Raji (cell line): ENCODE measurements around the gene ZBTB46.

Experiments used
- POLR2A ChIP-seq: IDR thresholded peaks from 2 replicates; pipeline ENCODE4 v1.6.1; 2011; ENCODE audit warnings: low read depth, low read length, control low read depth; ENCODE audit not compliant: insufficient read depth

Gene ZBTB46

GRCh38 chr20:63831646-63831992 lies 555 bp upstream of the ZBTB46 start:
- TF ChIP-seq POLR2A = no peak

DNA sequence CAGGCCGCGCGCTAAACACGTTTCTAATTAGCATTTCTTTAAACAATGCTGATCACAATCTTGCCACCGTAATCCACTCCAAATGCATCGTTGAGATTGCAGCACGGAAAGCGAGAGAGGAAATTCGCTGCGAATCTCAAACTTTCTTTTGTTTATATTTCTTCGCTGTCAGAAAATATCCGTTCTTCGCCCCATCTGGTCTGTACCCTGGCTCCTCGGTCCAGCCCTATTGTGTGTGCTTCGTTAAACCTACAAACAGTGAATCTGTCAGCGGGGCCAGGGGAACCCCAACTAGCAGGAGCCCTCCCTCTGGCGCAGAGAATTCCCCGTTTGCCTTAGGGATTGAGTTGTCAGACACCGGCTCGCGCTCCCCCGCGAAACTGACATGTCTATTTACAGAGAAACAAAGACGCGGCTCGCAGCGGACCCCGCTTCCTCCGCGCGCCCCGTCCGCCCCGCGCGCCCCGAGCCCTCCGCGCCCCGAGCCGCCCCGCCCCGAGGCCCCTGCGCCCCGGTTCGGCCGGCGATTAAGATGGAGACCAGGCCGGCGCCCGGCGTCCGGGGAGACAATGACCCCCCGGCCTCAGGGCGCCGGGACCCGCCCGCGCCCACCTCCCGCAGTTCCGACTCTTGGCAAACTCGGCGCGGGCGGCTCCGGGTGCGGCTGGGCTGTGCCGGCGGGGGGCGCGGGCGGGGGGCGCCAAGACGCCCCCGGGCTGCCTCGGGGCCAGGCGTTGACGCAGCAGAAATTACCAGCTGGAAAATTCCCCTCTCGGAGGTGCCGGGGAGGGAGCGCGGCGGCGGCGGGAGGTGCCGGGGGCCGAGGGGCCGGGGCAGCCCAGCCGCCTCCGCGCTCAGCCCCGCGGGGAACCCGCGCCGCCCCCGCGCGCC lies 874 bp downstream of the ZBTB46 start:
- TF ChIP-seq POLR2A = no peak

GRCh38 chr20:63829603-63829944 lies 1.5 kb downstream of the ZBTB46 start:
- TF ChIP-seq POLR2A = no peak

GRCh38 chr20:63828951-63829350 lies 2.1 kb downstream of the ZBTB46 start:
- no peak for TF ChIP-seq POLR2A

GRCh38 chr20:63828545-63828944 lies 2.5 kb downstream of the ZBTB46 start:
- TF ChIP-seq POLR2A = no peak

GRCh38 chr20:63828124-63828523 lies 2.9 kb downstream of the ZBTB46 start:
- no peak for TF ChIP-seq POLR2A

DNA sequence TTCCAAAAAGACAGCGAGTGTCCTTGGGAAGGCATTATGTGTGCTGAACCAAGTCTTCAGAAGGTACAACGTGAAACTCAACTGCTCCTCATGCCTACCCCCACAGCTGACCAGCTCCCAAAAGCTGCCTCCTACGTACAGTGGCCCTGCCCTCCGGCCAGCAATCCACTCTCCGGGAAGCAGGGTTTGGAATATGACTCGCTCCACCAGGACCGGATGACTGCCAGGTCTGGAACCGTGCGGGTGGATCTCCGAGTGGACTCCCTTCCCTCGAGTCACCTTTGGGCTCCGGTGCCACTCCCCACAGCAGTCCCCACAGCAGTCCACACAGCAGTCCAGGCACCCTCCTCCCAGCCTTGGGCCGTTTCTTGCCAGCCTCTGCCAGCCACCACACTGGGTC lies 4.3 kb downstream of the ZBTB46 start:
- TF ChIP-seq POLR2A = no peak

DNA sequence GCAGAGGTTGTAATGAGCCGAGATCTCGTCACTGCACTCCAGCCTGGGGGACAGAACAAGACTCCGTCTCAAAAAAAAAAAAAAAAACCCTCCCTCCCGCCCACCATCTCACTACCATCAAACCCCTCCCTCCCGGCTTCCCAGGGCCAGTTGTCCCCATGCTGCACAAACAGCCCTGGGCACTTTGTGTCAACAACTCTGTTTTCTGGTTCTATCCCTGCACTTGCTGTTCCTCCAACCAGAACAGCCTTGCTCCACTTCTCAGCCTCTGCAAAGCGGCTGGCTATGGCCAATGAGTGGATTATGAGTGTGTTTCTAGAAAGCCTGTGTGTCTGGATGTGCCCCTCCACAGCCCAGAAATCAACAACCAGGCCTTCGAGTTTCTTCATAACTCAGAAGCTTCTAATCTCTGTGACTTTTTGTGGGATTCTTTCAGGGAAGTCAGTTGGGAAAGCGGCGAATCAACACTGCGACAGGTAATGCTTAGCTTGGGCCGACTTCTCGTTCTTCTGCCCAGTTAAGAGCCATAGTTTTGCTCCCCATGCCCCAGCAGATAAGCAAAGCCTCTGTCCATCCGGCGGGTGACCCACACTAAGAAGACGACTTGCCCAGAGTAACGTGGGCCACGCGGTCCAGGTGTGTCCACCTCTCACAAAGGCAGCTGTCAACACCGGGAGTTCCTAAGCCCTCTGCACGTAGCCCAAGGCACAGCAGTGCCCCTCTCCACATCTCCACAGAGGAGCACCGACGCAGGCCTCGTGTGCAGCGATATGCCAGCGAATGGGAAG lies 5.5 kb downstream of the ZBTB46 start:
- TF ChIP-seq POLR2A = no peak

GRCh38 chr20:63823691-63824311 lies 7.3 kb downstream of the ZBTB46 start:
- no peak for TF ChIP-seq POLR2A

GRCh38 chr20:63822276-63822696 lies 8.8 kb downstream of the ZBTB46 start:
- no peak for TF ChIP-seq POLR2A

GRCh38 chr20:63821811-63822210 lies 9.3 kb downstream of the ZBTB46 start:
- no peak for TF ChIP-seq POLR2A

DNA sequence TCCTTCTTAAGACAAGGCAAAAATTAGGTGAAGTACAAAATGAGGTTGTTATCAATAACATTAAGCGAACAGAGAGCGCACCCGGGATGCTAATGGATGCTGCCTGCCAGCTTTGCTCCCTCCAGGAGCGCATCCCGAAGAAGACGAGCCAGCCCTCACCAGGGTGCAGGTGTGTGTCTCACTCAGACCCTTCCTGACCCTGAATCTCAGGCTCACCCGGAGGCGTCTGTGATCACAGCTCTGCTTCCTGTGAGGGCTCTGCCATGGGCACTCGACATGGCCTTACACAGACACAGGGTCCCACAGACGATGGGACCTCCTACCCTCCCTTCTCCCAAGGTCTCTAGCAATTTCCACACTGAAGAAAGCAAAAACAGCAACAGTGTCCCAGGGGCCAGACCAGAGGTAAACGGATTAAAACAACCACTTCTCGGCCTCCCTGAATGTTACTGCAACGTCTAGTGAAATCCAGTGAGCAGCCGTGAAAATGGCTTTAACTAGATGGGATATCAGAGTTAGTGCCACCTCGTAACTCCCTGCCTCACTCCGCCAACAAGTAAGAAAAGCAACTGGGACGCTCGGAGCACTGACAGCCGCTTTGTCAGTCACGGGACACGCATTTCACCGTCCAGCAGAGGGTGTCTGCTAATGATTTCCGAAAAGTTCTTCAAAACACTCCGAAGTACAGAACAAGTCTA lies 11.7 kb downstream of the ZBTB46 start:
- no peak for TF ChIP-seq POLR2A

- no peak for TF ChIP-seq POLR2A
Observed at GRCh38 chr20:63815615-63816253, 15.3 kb downstream of the ZBTB46 start.

DNA sequence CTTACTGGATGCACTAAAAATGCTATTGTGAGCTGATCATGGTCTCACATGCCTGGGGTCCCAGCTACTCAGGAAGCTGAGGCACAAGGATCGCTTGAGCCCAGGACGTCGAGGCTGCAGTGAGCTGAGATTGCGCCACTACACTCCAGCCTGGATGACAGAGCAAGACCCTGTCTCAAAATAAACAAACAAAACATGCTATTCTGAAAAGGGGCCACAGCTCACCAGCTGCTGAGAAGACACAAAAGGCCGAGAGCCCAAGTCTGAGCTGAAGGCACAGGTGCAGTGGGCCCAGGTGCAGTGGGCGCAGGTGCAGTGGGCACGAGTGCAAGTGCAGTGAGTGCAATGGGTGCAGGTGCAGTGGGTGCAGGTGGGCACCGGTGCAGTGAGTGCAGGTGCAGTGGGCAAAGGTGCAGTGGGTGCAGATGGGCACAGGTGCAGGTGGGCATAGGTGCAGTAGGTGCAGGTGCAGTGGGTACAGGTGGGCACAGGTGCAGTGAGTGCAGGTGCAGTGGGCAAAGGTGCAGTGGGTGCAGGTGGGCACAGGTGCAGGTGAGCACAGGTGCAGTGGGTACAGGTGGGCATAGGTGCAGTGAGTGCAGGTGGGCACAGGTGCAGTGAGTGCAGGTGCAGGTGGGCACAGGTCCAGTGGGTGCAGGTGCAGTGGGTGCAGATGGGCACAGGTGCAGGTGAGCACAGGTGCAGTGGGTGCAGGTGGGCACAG lies 16.0 kb downstream of the ZBTB46 start:
- TF ChIP-seq POLR2A = no peak
